Measurements from ENCODE around the gene NGB.

NGB gene

GRCh38 chr14:77266336-77266735, 4.7 kb downstream of the NGB start:
- Histone ChIP-seq H3K79me2 (ENCODE audit: control insufficient read depth, low read length) (no peaks in the 10 kb centered on the region), H3K27ac (ENCODE audit: low read depth, low read length) (no peak overlapping the region), H3K36me3 (ENCODE audit: control insufficient read depth, low read length) (no peaks in the 10 kb centered on the region), H3K4me3 (ENCODE audit: low read length) (no peak overlapping the region), H3F3A (ENCODE audit: control insufficient read depth, insufficient read depth) (no peaks in the 10 kb centered on the region), H3K27me3 (ENCODE audit: control insufficient read depth, low read length) (no peaks in the 10 kb centered on the region), H4K20me1 (ENCODE audit: control insufficient read depth, insufficient read depth, low read depth, low read length) (no peaks in the 10 kb centered on the region), H3K4me2 (ENCODE audit: low read length) (no peak overlapping the region), H3K9me2 (replicated peaks; ENCODE audit: control insufficient read depth, low read length) (no peaks in the 10 kb centered on the region), H3K4me1 (ENCODE audit: control insufficient read depth, low read length) (peaks cover 15% of the 10 kb centered on the region), H3K9me3 (ENCODE audit: control insufficient read depth, insufficient read depth, low read length) (no peaks in the 10 kb centered on the region)
- no peak for TF ChIP-seq CTCF (IDR thresholded peaks at IDR 0.05; ENCODE audit: low read depth, low read length, poor library complexity, severe bottlenecking)

- no peaks in the 10 kb centered on the region for H3K9me2 ChIP-seq (replicated peaks; ENCODE audit: control insufficient read depth, low read length)
- no peaks in the 10 kb centered on the region for H3F3A ChIP-seq (ENCODE audit: control insufficient read depth, insufficient read depth)
- peaks cover 15% of the 10 kb centered on the region for H3K4me1 ChIP-seq (ENCODE audit: control insufficient read depth, low read length)
- H3K36me3 ChIP-seq (ENCODE audit: control insufficient read depth, low read length): no peaks in the 10 kb centered on the region
- no peak overlapping the region for H3K4me3 ChIP-seq (ENCODE audit: low read length)
- no peaks in the 10 kb centered on the region for H3K9me3 ChIP-seq (ENCODE audit: control insufficient read depth, insufficient read depth, low read length)
- no peak overlapping the region for H3K27ac ChIP-seq (ENCODE audit: low read depth, low read length)
- TF ChIP-seq CTCF (IDR thresholded peaks at IDR 0.05; ENCODE audit: low read depth, low read length, poor library complexity, severe bottlenecking) (no peak), EZH2phosphoT487 (IDR thresholded peaks at IDR 0.05; ENCODE audit: borderline replicate concordance, low read length) (no peak)
- no peaks in the 10 kb centered on the region for H3K79me2 ChIP-seq (ENCODE audit: control insufficient read depth, low read length)
- no peaks in the 10 kb centered on the region for H4K20me1 ChIP-seq (ENCODE audit: control insufficient read depth, insufficient read depth, low read depth, low read length)
- no peak overlapping the region for H3K4me2 ChIP-seq (ENCODE audit: low read length)
- no peaks in the 10 kb centered on the region for H3K27me3 ChIP-seq (ENCODE audit: control insufficient read depth, low read length)
These were observed 5.3 kb downstream of the NGB start for GRCh38 chr14:77265561-77266335.

- H3K79me2 ChIP-seq (ENCODE audit: control insufficient read depth, low read length): no peaks in the 10 kb centered on the region
- H3F3A ChIP-seq (ENCODE audit: control insufficient read depth, insufficient read depth): no peaks in the 10 kb centered on the region
- no peaks in the 10 kb centered on the region for H3K9me2 ChIP-seq (replicated peaks; ENCODE audit: control insufficient read depth, low read length)
- no peak for TF ChIP-seq EZH2phosphoT487 (IDR thresholded peaks at IDR 0.05; ENCODE audit: borderline replicate concordance, low read length)
- TF ChIP-seq CTCF (IDR thresholded peaks at IDR 0.05; ENCODE audit: low read depth, low read length, poor library complexity, severe bottlenecking): no peak
- H3K27me3 ChIP-seq (ENCODE audit: control insufficient read depth, low read length): no peaks in the 10 kb centered on the region
- no peaks in the 10 kb centered on the region for H3K36me3 ChIP-seq (ENCODE audit: control insufficient read depth, low read length)
- H3K27ac ChIP-seq (ENCODE audit: low read depth, low read length): no peak overlapping the region
- H3K4me2 ChIP-seq (ENCODE audit: low read length): no peak overlapping the region
- no peak overlapping the region for H3K4me3 ChIP-seq (ENCODE audit: low read length)
- peaks cover 15% of the 10 kb centered on the region for H3K4me1 ChIP-seq (ENCODE audit: control insufficient read depth, low read length)
- H3K9me3 ChIP-seq (ENCODE audit: control insufficient read depth, insufficient read depth, low read length): no peaks in the 10 kb centered on the region
- no peaks in the 10 kb centered on the region for H4K20me1 ChIP-seq (ENCODE audit: control insufficient read depth, insufficient read depth, low read depth, low read length)
These were observed 5.9 kb downstream of the NGB start for GRCh38 chr14:77265187-77265515.
